GM19455 (cell line): ENCODE data around the gene FOXJ1.

Experiments
- ATAC-seq: cut with Tn5 transposase; IDR thresholded peaks from one replicate; pipeline ENCODE4 v1.9.1; 2021; ENCODE audit not compliant: unreplicated experiment

The FOXJ1 gene

DNA sequence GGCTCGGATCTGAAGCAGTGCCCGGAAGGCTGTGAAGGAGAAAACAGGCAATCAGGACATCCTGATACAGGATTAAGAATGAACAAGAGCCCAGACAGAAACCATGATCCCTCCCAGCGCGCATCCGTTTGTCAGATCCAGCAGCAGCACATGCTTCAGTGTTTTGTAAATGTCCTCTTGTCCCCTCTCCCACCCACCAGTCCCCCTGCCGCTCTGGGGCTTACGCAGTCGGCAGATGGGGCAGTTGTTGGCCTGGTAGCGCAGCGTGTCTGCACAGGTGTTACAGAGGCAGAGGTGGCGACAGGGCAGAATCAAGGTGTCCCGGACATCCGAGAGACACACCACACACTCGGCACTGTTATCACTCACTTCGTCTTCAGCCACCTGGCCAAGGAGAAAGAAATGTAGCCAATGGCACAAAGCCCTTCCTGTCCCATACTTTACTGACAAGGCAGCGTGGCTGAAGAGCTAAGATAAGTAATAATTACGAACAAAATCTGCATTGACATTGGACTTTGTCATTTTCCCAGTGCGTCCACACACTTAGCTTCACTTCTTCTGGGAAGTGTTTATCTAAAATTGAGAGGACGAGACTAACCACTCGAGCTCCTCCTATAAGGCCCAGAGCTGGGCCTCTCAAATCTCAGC, 20.7 kb upstream of the FOXJ1 start:
- ATAC-seq: no peak

DNA sequence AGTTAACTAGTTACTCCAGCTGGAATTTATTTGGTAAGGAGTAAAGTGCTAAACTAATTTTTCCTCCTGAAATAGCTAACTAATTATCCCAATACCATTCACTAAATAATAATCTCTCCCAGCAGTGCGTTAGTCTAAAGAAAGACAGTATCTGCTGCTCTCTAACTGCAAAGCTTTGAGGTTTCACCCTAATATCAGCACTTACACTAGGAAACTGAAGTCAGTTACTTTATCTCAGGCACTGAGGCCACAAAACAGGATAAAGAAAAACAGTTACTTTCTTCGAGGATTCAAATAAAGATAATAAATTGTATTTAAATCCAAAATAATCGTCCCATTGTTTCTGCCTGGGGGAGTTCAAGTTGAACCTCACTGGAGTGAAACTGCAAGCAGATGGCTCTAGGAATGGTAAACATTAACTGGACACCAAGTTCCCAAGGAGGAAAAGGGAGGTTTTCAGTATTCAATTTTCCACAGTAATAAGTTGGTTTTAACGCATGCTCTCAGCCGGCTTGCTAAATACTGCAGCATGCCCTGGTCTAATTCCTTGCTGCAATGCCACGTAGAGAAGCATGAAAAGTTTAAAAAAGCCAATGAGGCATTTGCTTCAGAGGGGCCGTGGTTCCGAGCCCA, 20.0 kb upstream of the FOXJ1 start:
- ATAC-seq: no peak

- no peak for ATAC-seq
These were observed 18.1 kb upstream of the FOXJ1 start for GRCh38 chr17:76159157-76159556.

DNA sequence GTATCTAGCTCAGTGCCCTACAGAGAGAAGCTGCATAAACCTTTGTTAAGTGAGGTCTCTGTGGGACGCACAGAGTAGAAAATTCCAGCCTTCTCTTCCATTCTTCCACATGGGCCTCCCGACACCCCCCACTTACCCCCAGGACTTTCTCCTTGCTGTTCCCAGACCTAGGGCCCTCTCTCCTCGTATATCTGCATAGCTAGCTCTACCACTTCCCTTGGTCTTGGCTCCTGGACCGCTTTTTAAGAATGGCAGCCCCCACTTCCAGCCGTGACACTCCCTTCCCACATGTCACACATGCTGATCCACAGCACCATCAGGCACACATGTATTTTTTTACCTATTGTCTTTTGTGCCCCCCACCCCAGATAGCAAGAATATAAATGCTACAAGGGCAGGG, 16.7 kb upstream of the FOXJ1 start:
- ATAC-seq: no peak

DNA sequence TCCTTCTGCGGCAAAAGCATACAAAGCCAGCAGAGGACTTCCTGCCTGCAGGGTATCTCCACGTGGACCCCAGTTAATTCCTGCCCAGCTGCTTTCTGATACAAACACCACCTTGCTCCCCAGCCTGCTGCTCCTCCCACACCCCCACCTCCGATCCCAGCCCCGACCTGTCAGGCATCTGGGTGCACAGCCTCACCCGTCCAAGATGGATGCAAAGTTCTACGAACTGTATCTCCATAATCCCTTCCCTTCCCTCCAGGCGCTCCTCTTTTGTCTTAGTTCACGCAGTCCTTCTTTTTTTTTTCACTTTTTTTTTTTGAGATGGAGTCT, 15.6 kb upstream of the FOXJ1 start:
- ATAC-seq: no peak

DNA sequence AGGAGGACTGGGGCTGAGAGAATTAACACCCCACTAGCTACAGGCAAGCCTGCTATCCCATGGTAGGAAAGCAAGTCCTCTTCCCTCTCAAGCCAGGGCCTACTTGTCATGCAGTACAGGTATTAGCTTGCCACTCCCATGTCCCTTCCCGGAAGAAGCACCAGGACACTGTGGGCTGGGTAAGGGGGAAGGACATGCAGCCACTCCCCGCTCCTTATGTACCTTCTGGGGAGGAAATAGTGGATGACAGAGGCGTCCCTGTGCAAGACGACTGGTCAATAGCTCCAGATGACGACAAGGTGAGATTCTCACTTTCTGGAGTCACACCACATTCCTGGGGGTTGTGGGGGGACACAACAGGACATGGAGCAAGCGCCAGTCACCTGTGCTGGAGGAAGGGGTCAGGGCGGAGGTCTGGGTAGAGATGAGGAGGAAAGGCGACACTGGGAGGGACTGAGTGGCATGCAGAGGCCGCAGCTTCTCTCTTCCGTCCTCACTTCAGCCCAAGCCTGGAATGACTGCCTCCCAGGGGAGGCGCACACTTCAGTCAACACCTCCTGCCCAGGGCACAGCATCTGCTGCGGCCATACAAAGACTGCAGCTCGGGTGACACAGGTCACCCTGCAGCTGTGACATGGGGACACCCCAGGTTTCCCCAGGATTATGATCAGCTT, 15.1 kb upstream of the FOXJ1 start:
- ATAC-seq: no peak

GRCh38 chr17:76154936-76155845, 14.1 kb upstream of the FOXJ1 start:
- ATAC-seq: no peak

DNA sequence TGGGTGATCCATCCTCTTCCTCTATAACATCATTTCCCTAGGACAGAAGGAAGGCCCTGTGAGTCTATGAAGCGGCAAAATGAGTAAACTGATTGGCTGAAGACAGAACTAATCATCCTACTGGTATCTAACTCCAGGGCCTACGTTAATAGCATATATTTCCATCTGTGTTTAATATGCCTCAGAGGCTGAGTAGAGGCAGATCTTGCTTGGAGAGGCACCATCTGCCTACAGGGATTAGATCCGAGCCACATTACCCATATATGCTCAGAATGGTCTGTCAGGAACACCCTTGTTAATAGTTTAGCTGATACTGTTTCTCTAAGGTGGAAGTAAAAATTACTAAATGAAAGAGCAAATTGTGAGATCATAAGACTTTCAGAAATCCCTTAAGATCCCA, 13.2 kb upstream of the FOXJ1 start:
- no peak for ATAC-seq

- ATAC-seq: no peak
These were observed 12.6 kb upstream of the FOXJ1 start for GRCh38 chr17:76153640-76154039.

DNA sequence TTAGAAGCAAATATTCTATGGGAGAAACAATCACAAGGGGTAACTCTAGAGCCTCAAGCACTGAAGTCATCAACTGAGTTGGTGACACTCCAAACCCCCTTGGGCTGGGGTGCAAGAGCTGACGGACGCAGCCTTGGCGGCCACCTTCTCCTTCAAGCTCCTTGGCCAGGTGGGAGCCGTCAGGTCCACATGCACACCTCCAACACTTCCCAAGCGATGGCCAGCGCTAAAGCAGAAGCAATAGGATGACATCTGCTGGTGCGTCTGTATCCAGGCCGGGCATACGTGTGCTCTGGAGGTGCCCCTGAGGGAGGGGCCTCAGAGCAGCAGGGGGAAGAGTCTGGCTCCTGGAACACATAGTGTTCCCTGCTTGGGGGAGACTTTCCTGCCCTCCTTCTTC, 12.2 kb upstream of the FOXJ1 start:
- ATAC-seq: no peak

- ATAC-seq: no peak
These were observed 11.5 kb upstream of the FOXJ1 start for GRCh38 chr17:76152591-76152990.

DNA sequence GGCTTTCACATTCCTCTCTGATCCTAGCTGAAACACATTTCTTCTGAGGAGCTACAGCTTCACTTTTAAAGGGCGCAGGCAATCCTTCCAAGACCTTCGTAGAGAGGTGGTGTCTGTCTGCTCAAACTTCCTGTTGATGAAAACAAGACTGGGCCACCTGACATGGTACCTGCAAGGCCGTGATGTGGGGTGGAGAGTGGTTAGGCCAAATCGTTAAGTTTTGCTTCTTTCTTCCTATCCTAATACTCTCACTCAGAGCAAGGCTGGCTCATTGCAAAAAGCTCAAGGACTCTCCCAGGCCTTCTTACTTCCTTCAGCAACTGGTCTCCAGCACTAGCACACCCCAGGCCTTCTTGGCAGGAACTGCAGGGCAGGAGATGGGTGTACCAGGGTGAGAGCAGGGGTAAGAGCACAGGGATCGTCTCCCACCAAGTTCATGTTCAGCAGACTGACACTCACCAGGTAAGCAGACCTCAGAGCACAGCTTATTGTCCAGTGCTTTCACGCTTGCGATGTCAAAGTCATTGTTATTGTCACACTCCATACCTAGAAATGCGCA, 10.9 kb upstream of the FOXJ1 start:
- ATAC-seq: no peak

GRCh38 chr17:76150712-76151622, 9.9 kb upstream of the FOXJ1 start:
- no peak for ATAC-seq

DNA sequence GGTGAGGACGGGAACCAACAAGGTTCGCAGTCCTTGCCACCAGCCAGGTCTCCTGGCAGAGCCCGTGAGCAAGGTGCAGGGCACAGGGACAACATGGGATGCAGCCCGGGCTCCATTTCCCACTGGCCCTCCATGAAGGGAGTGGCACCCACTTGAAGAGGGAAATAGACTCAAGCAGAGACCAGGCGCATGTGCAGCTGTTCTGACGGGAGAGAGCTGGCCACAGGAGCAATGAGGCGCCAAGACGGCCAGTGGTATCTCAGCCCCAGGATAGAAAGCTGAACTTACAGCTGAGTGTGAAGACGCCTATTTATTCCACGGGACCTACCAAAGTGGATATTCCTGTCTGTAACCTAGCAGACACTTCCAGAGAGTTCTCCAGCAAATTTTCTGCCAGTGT, 8.2 kb upstream of the FOXJ1 start:
- no peak for ATAC-seq

DNA sequence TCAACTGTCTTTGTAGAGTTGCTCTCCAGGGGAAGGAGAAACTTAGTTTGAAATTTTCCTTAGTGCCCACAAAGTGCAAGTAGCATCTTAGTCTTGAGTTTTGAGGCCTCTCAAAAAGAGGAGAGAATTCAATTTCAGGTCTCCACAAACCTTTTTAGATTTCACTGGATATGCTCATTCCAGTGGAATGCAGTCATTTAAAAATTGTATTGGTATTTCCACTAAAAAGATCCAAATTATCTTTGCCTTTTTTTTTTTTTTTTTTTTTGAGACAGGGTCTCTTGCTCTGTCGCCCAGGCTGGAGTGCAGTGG, 6.9 kb upstream of the FOXJ1 start:
- ATAC-seq: no peak

DNA sequence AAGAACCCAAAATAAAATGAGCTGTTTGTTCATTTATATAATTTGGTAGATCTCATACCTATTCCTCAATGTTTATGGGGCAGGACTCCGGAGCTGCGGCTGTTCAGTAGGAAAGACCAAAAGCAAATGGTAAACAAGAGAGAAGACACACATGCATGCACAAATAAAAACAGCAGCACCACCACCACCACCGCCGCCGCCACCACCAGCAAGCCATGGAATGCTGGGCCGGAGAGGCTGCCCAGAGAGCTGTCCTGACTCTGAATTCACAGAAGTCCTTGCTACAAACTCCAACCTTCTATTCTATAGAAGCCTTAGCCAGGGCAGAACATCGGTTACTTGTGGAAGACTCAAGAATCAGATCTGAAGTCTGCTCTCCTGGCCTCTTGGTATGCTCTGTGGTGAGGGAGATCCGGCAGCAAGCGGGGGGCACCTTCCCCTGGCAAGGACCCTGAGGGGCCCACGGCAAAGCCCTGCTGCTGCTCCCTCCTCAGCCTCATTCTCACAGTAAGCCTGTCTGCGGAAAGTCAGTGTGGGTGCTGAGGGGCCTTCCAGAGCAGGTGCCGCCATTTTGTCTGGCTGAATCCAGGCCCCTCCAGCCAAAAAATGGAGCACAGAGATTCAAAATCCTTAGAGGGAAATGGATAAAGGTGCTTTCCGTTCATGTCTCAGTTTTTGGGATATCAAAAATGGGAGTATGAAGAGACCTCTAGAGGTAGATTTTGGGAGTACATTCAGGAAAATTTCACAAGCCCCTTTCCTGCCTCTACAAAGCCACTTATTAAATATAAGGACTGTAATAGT, 6.4 kb upstream of the FOXJ1 start:
- ATAC-seq: no peak

DNA sequence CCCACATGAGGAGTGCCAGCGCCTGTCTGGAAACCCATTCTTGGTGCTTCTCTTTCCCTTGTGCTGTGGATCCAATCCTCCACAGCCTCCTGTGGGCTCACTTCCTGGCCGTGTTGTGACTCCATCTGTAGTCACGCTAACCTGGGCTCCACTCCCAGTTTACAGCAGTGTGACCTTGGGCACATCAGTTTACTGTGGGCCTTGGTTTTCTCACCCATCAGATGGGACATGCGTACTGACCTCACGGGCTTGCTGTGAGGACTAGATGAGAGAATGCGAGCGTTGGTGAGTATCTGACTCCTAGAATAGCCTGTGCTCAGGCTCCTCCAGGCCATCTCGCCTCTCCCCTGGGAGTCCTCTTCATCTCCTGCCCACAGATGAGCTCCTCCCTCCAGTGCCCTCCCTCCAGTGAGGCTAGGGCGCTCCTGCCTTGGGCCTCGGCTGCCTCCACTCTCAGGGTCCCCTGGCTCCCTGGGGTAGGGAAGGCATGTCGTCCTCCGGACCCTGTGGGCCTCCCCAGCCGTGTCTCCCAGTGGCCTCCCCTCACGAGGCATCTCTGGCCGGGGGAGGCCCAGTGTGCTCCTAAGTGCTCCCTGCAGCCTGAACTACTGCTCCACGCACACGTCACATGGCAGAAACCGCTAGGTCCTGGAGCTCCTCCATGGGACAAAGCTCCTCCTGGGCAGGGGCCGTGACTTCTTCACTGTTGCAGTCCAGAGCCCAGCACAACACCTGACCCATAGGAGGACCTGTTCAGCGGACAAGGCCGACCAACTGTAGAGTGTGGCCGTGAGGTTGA, 5.2 kb upstream of the FOXJ1 start:
- no peak for ATAC-seq

GRCh38 chr17:76145231-76146052, 4.4 kb upstream of the FOXJ1 start:
- no peak for ATAC-seq
